Lower lobe of right lung (tissue), 2 donors: ENCODE results near the gene RPP25L. TPM values are rescaled to one million over a fixed set of nuclear protein-coding genes. Genes with fewer than 3 reads are reported as not detected.

Experiments used
- ATAC-seq, 2 donors: fragments of 200-7000 bp; cut with Tn5 transposase; one replicate each; pipeline ENCODE4 v1.9.1; 2020 to 2022; ENCODE audit warnings: mild to moderate bottlenecking in 2 of 2, moderate library complexity in 2 of 2
- DNase-seq: peaks from one replicate; pipeline ENCODE4 v3.0.0-alpha.2; 2020
- H3K27ac ChIP-seq: fragments of 200-600 bp; one replicate; pipeline ENCODE4 v1.8.0; 2022
- H3K27me3 ChIP-seq: fragments of 200-600 bp; one replicate; pipeline ENCODE4 v1.8.0; 2022; ENCODE audit warnings: low read depth
- H3K36me3 ChIP-seq: fragments of 200-600 bp; one replicate; pipeline ENCODE4 v1.8.0; 2022; ENCODE audit warnings: mild to moderate bottlenecking
- H3K4me1 ChIP-seq: fragments of 200-600 bp; one replicate; pipeline ENCODE4 v1.8.0; 2022
- H3K4me3 ChIP-seq: fragments of 200-600 bp; one replicate; pipeline ENCODE4 v1.8.0; 2022; ENCODE audit warnings: mild to moderate bottlenecking
- H3K9me3 ChIP-seq: fragments of 200-600 bp; one replicate; pipeline ENCODE4 v1.8.0; 2022
- CTCF ChIP-seq: fragments of 200-600 bp; IDR thresholded peaks from one replicate; pipeline ENCODE4 v1.8.0; 2022; ENCODE audit warnings: antibody characterized with exemption, mild to moderate bottlenecking
- intact Hi-C: fragments of 100-400 bp; cut with DNase I; formaldehyde crosslinking; loops from one replicate; pipeline ENCODE4 v1.11.0; 2022
- long read RNA-seq: library from polyadenylated mRNA; unstranded; transcript quantifications from one replicate; pipeline ENCODE4 v2.0.0, GENCODE V29; 2021
- total RNA-seq: library from RNA; stranded (reverse); fragmentation: NEBNext Ultra II Directional; extraction: Animal tissue kit (Norgen Biotek cat#: 25700); gene quantifications from one replicate; pipeline ENCODE4 v1.2.1, GENCODE V29; 2021
- donor health status: DM: no; HTN: yes; CAD: no; lungs with severe emphysema.

RPP25L gene
- 16.5 TPM for total RNA-seq
- long read RNA-seq, transcript RPP25L-202 (2 exons, 888 nt) = major isoform, 14 of 19 reads
- long read RNA-seq, partial matches to known transcripts = 0 of 19 reads
- long read RNA-seq, other reads (novel, unspliced or antisense) = 3 of 19 reads

- H3K27me3 ChIP-seq = no peaks in the 10 kb centered on the region
- H3K36me3 ChIP-seq = peaks cover 36% of the 10 kb centered on the region
- intact Hi-C loops = no loop called here
- H3K4me1 ChIP-seq = peaks cover 21% of the 10 kb centered on the region
- H3K4me3 ChIP-seq = peak within 1 kb of the TSS; percentile 78
- no peaks in the 10 kb centered on the region for H3K9me3 ChIP-seq
- TF ChIP-seq CTCF = no peak
- peak; percentile 97 to 99 for ATAC-seq
- peak within 1 kb of the TSS; percentile 89 for H3K27ac ChIP-seq
- DNase-seq = peak; percentile 90
Measured at GRCh38 chr9:34611811-34612787, at the start of gene RPP25L. RPP25L (minus strand) TSS chr9:34612097; CDS start chr9:34611296, 801 bp downstream.

GRCh38 chr9:34659592-34660253, 47.8 kb upstream of the RPP25L start:
- Histone ChIP-seq H3K9me3 (no peaks in the 10 kb centered on the region), H3K4me3 (no peak overlapping the region), H3K36me3 (peaks cover 23% of the 10 kb centered on the region), H3K4me1 (peaks cover 17% of the 10 kb centered on the region), H3K27ac (no peak overlapping the region), H3K27me3 (no peaks in the 10 kb centered on the region)
- no peak for ATAC-seq
- TF ChIP-seq CTCF = no peak
- no peak for DNase-seq
- intact Hi-C loops = no loop called here

GRCh38 chr9:34658461-34658860, 46.6 kb upstream of the RPP25L start:
- Histone ChIP-seq H3K4me3 (no peak overlapping the region), H3K27ac (no peak overlapping the region), H3K4me1 (peaks cover 19% of the 10 kb centered on the region), H3K36me3 (peaks cover 23% of the 10 kb centered on the region), H3K27me3 (no peaks in the 10 kb centered on the region), H3K9me3 (no peaks in the 10 kb centered on the region)
- DNase-seq (no peak), ATAC-seq (no peak)
- no peak for TF ChIP-seq CTCF
- intact Hi-C loops = no loop called here

GRCh38 chr9:34656992-34657391, 45.1 kb upstream of the RPP25L start:
- DNase-seq (no peak), ATAC-seq (no peak)
- H3K27ac ChIP-seq = no peak overlapping the region
- no peaks in the 10 kb centered on the region for H3K27me3 ChIP-seq
- no peak overlapping the region for H3K4me3 ChIP-seq
- H3K4me1 ChIP-seq = peaks cover 32% of the 10 kb centered on the region
- intact Hi-C loops = no loop called here
- H3K9me3 ChIP-seq = no peaks in the 10 kb centered on the region
- no peak for TF ChIP-seq CTCF
- peaks cover 18% of the 10 kb centered on the region for H3K36me3 ChIP-seq

- ATAC-seq (no peak), DNase-seq (no peak)
- Histone ChIP-seq H3K27ac (no peak overlapping the region), H3K27me3 (no peaks in the 10 kb centered on the region), H3K36me3 (peaks cover 16% of the 10 kb centered on the region), H3K9me3 (no peaks in the 10 kb centered on the region), H3K4me1 (peaks cover 45% of the 10 kb centered on the region), H3K4me3 (no peak overlapping the region)
- no peak for TF ChIP-seq CTCF
- intact Hi-C loops = no loop called here
Measured at GRCh38 chr9:34655394-34655793, 43.5 kb upstream of the RPP25L start.
